HG03354 (cell line): Measurements from ENCODE around the gene EIF1AY.
"Not testable (repeated sequence)": the region's sequence is repeated elsewhere in the genome, so short reads cannot be mapped to it uniquely, and the experiment has no call there.

ENCODE experiments used
- ATAC-seq: cut with Tn5 transposase; IDR thresholded peaks from one replicate; pipeline ENCODE4 v1.9.1; 2021; ENCODE audit warnings: mild to moderate bottlenecking; ENCODE audit not compliant: unreplicated experiment, poor library complexity, severe bottlenecking

EIF1AY gene

GRCh38 chrY:20575531-20576121 lies at the start of gene EIF1AY:
Gene EIF1AY, plus strand, starts transcription at chrY:20575776. Its CDS starts 96 bp downstream, at chrY:20575872.
- no peak for ATAC-seq

- ATAC-seq, result no peak
Measured at GRCh38 chrY:20528435-20528834, 47.1 kb upstream of the EIF1AY start.

GRCh38 chrY:20538186-20538585 lies 37.4 kb upstream of the EIF1AY start:
- no peak for ATAC-seq

- no peak for ATAC-seq
Measured at GRCh38 chrY:20538933-20539332, 36.6 kb upstream of the EIF1AY start.

- ATAC-seq, result no peak
Measured at GRCh38 chrY:20544451-20544960, 31.1 kb upstream of the EIF1AY start.

GRCh38 chrY:20546071-20546470 lies 29.5 kb upstream of the EIF1AY start:
- no peak for ATAC-seq

GRCh38 chrY:20549289-20549688 lies 26.3 kb upstream of the EIF1AY start:
- no peak for ATAC-seq

GRCh38 chrY:20551840-20552239 lies 23.7 kb upstream of the EIF1AY start:
- ATAC-seq, result no peak

GRCh38 chrY:20552764-20553323 lies 22.7 kb upstream of the EIF1AY start:
- ATAC-seq, result not testable (repeated sequence)

- ATAC-seq, result no peak
Measured at GRCh38 chrY:20555820-20556219, 19.8 kb upstream of the EIF1AY start.

- no peak for ATAC-seq
Measured at GRCh38 chrY:20558677-20559076, 16.9 kb upstream of the EIF1AY start.

GRCh38 chrY:20559873-20560512 lies 15.6 kb upstream of the EIF1AY start:
- ATAC-seq, result no peak

- ATAC-seq, result no peak
Measured at GRCh38 chrY:20571306-20571705, 4.3 kb upstream of the EIF1AY start.

- no peak for ATAC-seq
Measured at GRCh38 chrY:20576506-20576905, 930 bp downstream of the EIF1AY start.

GRCh38 chrY:20578206-20578605 lies 2.6 kb downstream of the EIF1AY start:
- ATAC-seq, result no peak

- no peak for ATAC-seq
Measured at GRCh38 chrY:20581687-20582086, 6.1 kb downstream of the EIF1AY start.

GRCh38 chrY:20586161-20586560 lies 10.6 kb downstream of the EIF1AY start:
- no peak for ATAC-seq
